Bronchial epithelial cell (primary cell): ENCODE data around the gene SERPINB1. TPM values are rescaled to one million over a fixed set of nuclear protein-coding genes. Genes with fewer than 3 reads are reported as not detected.
"Not testable (repeated sequence)": the region's sequence is repeated elsewhere in the genome, so short reads cannot be mapped to it uniquely, and the experiment has no call there.

Source experiments
- DNase-seq: peaks from one replicate; pipeline ENCODE4 v3.0.0-alpha.2; 2010; ENCODE audit warnings: low read depth
- FAIRE-seq: peaks from 2 replicates; lab custom pipeline; 2011; peaks lifted over from hg19 to GRCh38; lab: Jason Lieb, UNC
- H3K27me3 ChIP-seq: 2 replicates; pipeline ENCODE4 v1.5.1; 2011; ENCODE audit warnings: low read length; ENCODE audit not compliant: control insufficient read depth, insufficient read depth
- H3K36me3 ChIP-seq: 2 replicates; pipeline ENCODE4 v1.5.1; 2011; ENCODE audit warnings: low read length; ENCODE audit not compliant: control insufficient read depth, insufficient read depth
- H3K4me3 ChIP-seq: 2 replicates; pipeline ENCODE4 v1.5.1; 2011; ENCODE audit warnings: mild to moderate bottlenecking, low read depth, low read length, control low read depth
- total RNA-seq: library from RNA; depleted of rRNA; stranded (reverse); fragments of >200 nt; gene quantifications from 2 replicates; pipeline ENCODE4 v1.2.1, GENCODE V29; 2014
- TF ChIP-seq, protein P1 (sequence below): IDR thresholded peaks from 2 replicates; pipeline ENCODE4 v1.5.1; 2011; ENCODE audit warnings: mild to moderate bottlenecking, moderate library complexity, low read length, control low read depth, inconsistent platforms; ENCODE audit not compliant: insufficient read depth, severe bottlenecking

Gene SERPINB1
- total RNA-seq, 1 donor from 2014 or later: 142 TPM

DNA sequence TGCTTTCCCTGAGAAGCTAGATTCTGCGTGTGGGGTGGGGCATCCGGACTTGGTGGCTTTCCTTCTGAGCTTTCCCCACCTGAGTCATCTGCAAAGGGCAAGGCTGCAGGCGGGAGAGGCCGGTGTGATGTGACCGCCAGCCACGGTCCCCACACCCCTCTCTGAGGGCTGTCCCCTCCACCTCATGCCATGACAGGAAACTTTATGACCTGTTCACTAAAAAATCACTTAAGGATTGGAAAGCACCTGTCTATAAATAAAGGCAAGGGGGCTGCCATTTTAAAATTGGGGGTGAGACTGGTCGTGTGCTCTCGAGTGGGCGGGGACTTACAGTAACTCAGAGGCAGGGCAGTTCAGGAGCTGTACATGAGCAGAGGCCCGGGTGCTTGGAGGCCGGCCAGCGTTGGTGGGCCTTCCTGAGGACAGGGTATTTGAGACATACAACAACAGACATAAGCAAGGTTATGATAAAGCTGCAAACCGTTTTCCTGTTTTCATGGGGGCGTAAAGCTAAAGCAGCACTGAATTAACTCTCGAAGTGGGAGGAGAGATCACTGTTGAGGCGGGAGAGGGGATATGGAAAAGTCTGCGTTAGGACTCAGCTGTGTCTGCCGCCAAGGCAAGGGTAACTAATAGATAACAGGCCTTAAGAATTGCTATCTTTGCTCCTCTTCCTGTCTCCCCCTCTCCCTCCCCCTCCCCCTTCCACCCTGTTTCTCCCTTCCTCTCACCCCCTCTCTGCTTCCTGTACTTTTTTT is 16.1 kb upstream of the SERPINB1 start:
- FAIRE-seq (no peak), DNase-seq (no peak)
- TF ChIP-seq, protein P1, sequence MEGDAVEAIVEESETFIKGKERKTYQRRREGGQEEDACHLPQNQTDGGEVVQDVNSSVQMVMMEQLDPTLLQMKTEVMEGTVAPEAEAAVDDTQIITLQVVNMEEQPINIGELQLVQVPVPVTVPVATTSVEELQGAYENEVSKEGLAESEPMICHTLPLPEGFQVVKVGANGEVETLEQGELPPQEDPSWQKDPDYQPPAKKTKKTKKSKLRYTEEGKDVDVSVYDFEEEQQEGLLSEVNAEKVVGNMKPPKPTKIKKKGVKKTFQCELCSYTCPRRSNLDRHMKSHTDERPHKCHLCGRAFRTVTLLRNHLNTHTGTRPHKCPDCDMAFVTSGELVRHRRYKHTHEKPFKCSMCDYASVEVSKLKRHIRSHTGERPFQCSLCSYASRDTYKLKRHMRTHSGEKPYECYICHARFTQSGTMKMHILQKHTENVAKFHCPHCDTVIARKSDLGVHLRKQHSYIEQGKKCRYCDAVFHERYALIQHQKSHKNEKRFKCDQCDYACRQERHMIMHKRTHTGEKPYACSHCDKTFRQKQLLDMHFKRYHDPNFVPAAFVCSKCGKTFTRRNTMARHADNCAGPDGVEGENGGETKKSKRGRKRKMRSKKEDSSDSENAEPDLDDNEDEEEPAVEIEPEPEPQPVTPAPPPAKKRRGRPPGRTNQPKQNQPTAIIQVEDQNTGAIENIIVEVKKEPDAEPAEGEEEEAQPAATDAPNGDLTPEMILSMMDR: no peak
- H3K4me3 ChIP-seq: no peak overlapping the region
- no peaks in the 10 kb centered on the region for H3K36me3 ChIP-seq
- no peaks in the 10 kb centered on the region for H3K27me3 ChIP-seq

DNA sequence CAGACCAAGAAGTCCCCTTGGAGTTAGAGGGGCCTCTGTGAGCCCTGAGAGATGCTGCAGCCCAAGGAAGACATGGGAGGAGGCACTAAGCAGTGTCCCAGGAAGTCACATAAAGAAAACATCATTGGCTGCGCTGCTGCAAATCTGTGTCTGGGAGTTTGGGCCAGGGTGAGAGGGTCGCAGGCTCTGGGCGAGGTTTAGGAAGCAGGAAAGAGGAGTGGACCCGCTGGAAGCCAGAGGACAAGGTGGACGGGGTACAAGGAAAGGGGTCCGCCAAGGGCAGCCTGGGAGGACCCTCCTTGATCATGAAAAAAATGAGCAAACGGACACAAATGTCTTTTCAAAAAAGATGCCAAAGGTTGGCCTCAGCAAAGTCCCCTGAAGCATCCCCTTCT is 15.5 kb upstream of the SERPINB1 start:
- TF ChIP-seq, protein P1: no peak
- Histone ChIP-seq H3K4me3 (no peak overlapping the region), H3K27me3 (no peaks in the 10 kb centered on the region), H3K36me3 (no peaks in the 10 kb centered on the region)
- DNase-seq (no peak), FAIRE-seq (no peak)

DNA sequence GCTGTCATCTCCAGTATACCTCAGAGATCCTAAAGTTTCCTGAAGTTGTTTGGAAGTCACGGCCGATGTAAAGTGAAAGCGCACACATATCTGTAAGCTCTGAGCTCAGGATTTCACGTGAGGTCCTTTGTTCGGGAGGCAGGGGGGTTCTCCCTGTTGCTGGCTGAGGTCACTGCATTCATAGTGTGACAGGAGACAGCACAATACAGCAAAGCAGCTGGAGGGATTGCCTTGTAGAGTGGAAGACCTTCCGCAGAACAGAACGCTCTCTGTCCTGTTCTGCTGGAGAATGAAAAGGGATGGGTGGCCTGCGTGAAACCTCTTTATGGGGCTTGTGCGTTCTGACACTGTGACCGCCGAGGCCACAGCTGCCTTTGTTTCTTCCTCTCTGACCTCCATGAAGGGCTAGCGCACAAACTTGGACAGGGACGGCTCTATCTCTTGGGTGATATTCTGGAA is 13.4 kb upstream of the SERPINB1 start:
- H3K36me3 ChIP-seq: no peaks in the 10 kb centered on the region
- TF ChIP-seq, protein P1: no peak
- H3K4me3 ChIP-seq: no peak overlapping the region
- no peak for FAIRE-seq
- no peaks in the 10 kb centered on the region for H3K27me3 ChIP-seq
- no peak for DNase-seq

DNA sequence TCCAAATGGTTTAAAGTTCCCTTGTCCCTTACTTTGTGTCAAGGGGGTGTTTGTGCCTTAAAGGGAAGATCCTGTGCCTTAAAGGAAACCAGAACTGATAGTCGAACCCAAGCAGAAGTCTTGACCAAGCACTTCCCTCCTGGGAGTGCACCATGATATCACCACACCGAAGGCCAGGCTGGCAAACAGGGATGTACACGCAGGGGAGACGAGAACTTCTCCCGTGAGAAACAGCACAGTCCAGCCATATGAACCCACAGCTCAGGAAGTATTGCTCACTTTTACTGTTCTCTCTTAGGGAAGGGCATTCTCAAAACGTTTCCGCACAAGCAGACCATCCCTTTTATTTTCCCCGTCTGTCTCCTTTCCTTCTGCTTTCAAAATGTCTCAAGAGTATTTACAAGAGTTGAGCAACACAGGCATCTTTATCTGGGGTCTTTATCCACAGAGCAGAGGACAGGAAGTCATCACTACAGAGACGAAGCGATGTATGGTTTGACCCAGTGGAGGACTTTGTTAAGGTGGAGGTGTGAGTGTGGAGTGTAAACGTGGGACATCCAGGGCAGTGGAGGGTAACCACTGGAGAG is 12.8 kb upstream of the SERPINB1 start:
- no peaks in the 10 kb centered on the region for H3K36me3 ChIP-seq
- no peak overlapping the region for H3K4me3 ChIP-seq
- no peak for DNase-seq
- no peak for FAIRE-seq
- no peaks in the 10 kb centered on the region for H3K27me3 ChIP-seq
- TF ChIP-seq, protein P1: no peak

DNA sequence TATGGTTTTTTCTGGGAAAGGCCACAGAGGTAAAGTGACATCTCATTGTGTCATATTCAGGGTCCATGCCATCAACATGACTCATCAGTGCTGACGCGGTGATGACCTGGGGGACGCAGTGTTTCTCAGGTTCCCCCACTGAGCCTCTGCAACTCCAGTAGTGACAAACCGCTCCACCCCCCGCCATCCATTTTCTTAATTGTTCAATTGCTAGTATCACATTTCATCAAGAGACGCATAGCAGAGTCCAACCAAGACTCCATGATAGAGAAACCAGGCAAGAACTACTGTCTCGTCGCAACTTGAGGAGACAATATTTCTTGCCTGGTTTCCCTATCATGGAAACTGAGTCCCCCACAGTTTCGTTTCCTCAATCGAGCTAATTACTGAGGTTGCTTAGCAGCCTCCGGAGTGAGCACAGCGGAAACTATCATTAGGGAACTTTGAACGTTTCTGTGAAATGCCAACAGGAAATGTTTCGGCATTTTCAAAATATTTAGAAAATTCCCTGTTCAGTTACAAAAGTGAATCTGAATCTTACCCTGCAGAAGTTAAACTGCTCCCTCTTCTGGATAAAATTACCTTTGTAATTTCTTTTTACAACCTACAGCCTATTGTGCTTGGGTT is 12.2 kb upstream of the SERPINB1 start:
- H3K4me3 ChIP-seq: peak overlapping the region; percentile 31
- no peaks in the 10 kb centered on the region for H3K36me3 ChIP-seq
- no peaks in the 10 kb centered on the region for H3K27me3 ChIP-seq
- DNase-seq: peak; percentile 73
- no peak for FAIRE-seq
- TF ChIP-seq, protein P1: peak; percentile 39

DNA sequence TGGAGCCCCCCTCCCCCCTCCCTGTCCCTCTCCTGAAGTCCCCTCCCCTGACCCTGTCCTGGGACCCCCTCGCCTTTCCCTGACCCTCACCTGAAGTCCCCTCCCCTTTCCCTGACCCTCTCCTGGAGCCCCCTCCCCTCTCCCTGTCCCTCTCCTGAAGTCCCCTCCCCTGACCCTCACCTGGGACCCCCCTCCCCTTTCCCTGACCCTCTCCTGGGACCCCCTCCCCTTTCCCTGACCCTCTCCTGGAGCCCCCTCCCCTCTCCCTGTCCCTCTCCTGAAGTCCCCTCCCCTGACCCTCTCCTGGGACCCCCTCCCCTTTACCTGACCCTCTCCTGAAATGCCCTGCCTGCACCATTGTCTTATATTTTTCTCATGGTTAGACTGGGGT is 11.7 kb upstream of the SERPINB1 start:
- peak overlapping the region; percentile 31 for H3K4me3 ChIP-seq
- FAIRE-seq, DNase-seq, H3K27me3 ChIP-seq, H3K36me3 ChIP-seq: not testable (repeated sequence)
